Suprapubic skin (tissue), 3 donors: ENCODE results near the gene TENT5D.

Experiments used
- CTCF ChIP-seq, 2 donors: fragments of 200-600 bp in 1 of 2; fragments of 450-650 bp in 1 of 2; sonication (generic) in 1 of 2; IDR thresholded peaks; one replicate each; pipeline ENCODE4 v1.5.1; 2016 to 2019; ENCODE audit warnings: antibody characterized with exemption in 2 of 2, mild to moderate bottlenecking in 1 of 2, moderate library complexity in 1 of 2
- EP300 ChIP-seq: sonication (generic); formaldehyde crosslinking; IDR thresholded peaks from one replicate; pipeline ENCODE4 v1.6.1; 2017; ENCODE audit warnings: antibody characterized with exemption
- POLR2A ChIP-seq, 2 donors: fragments of 450-650 bp; IDR thresholded peaks; one replicate each; pipeline ENCODE4 v1.6.1; 2017; ENCODE audit warnings: antibody characterized with exemption in 2 of 2, mild to moderate bottlenecking in 2 of 2, moderate library complexity in 2 of 2

DNA sequence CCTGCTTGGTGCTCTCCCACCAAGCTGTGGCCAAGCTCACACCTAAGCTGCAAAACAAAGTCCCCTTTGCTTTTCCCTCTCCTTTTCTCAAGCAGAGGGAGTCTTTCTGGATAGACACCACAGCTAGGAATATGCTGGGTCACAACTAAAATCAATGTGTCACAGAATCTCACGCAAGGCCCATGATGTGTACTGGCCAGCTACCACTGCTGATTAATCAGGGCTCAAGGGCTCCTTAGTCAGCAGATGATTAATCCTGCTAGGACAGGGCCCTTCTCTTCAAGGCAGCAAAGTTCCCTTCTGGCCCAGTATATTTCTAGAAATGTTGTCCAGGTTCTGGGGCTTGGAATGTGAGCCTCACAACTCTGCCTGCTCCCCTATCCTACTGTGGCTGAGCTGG, 32.0 kb upstream of the TENT5D start:
- TF ChIP-seq CTCF (IDR thresholded peaks at IDR 0.05) (no peak), POLR2A (IDR thresholded peaks at IDR 0.05) (no peak), EP300 (no peak)
